Trophoblast cell (in vitro differentiated cells and primary cell): Measurements from ENCODE around the gene RAB44.
"Not testable (repeated sequence)": the region's sequence is repeated elsewhere in the genome, so short reads cannot be mapped to it uniquely, and the experiment has no call there.

Experiments
- DNase-seq, 2 donors: peaks; one replicate each; pipeline ENCODE4 v3.0.0-alpha.2; 2016
- H2AFZ ChIP-seq: 2 replicates; pipeline ENCODE4 v1.6.1; 2013; ENCODE audit warnings: low read length, moderate library complexity, mild to moderate bottlenecking; ENCODE audit not compliant: insufficient read depth, poor library complexity
- H2AK5ac ChIP-seq: 2 replicates; pipeline ENCODE4 v1.6.1; 2013; ENCODE audit warnings: mild to moderate bottlenecking, low read length
- H2BK120ac ChIP-seq: 2 replicates; pipeline ENCODE4 v1.6.1; 2013; ENCODE audit warnings: low read length, mild to moderate bottlenecking, moderate library complexity; ENCODE audit not compliant: insufficient read depth, poor library complexity
- H2BK12ac ChIP-seq: 2 replicates; pipeline ENCODE4 v1.6.1; 2013; ENCODE audit warnings: mild to moderate bottlenecking, low read length, moderate library complexity
- H2BK5ac ChIP-seq: 2 replicates; pipeline ENCODE4 v1.6.1; 2013; ENCODE audit warnings: low read length, low read depth, moderate library complexity, mild to moderate bottlenecking; ENCODE audit not compliant: poor library complexity
- H3K14ac ChIP-seq: 2 replicates; pipeline ENCODE4 v1.6.1; 2013; ENCODE audit warnings: mild to moderate bottlenecking, low read length
- H3K18ac ChIP-seq: 2 replicates; pipeline ENCODE4 v1.6.1; 2013; ENCODE audit warnings: mild to moderate bottlenecking, low read length
- H3K23ac ChIP-seq: 2 replicates; pipeline ENCODE4 v1.6.1; 2013; ENCODE audit warnings: low read length
- H3K27ac ChIP-seq: 2 replicates; pipeline ENCODE4 v1.5.1; 2013; ENCODE audit warnings: low read depth, mild to moderate bottlenecking, inconsistent platforms, low read length, moderate library complexity
- H3K27me3 ChIP-seq: 2 replicates; pipeline ENCODE4 v1.6.1; 2013; ENCODE audit warnings: inconsistent platforms, mild to moderate bottlenecking, low read length, moderate library complexity; ENCODE audit not compliant: insufficient read depth
- H3K36me3 ChIP-seq, 2 experiments: 1 replicate in 1 of 2; 2 replicates in 1 of 2; pipeline ENCODE4 v1.6.1; 2013; ENCODE audit warnings: low read length in 2 of 2, mild to moderate bottlenecking in 2 of 2, moderate library complexity in 1 of 2; ENCODE audit not compliant: insufficient read depth in 2 of 2, control insufficient read depth in 1 of 2
- H3K4ac ChIP-seq: 2 replicates; pipeline ENCODE4 v1.6.1; 2013; ENCODE audit warnings: low read depth, mild to moderate bottlenecking, low read length, moderate library complexity
- H3K4me1 ChIP-seq, 2 experiments: 1 replicate in 1 of 2; 2 replicates in 1 of 2; pipeline ENCODE4 v1.6.1; 2013; ENCODE audit warnings: low read length in 2 of 2, mild to moderate bottlenecking in 2 of 2, moderate library complexity in 1 of 2; ENCODE audit not compliant: insufficient read depth in 2 of 2, control insufficient read depth in 1 of 2
- H3K4me2 ChIP-seq: 2 replicates; pipeline ENCODE4 v1.6.1; 2013; ENCODE audit warnings: inconsistent platforms, mild to moderate bottlenecking, low read length, moderate library complexity
- H3K4me3 ChIP-seq: 2 replicates; pipeline ENCODE4 v1.5.1; 2013; ENCODE audit warnings: mild to moderate bottlenecking, low read depth, low read length, inconsistent platforms
- H3K79me1 ChIP-seq: one replicate; pipeline ENCODE4 v1.6.1; 2013; ENCODE audit warnings: low read length
- H3K79me2 ChIP-seq: 2 replicates; pipeline ENCODE4 v1.6.1; 2013; ENCODE audit warnings: low read length, mild to moderate bottlenecking; ENCODE audit not compliant: control insufficient read depth, insufficient read depth, poor library complexity
- H3K9ac ChIP-seq: 2 replicates; pipeline ENCODE4 v1.6.1; 2013; ENCODE audit warnings: mild to moderate bottlenecking, low read length
- H3K9me3 ChIP-seq: 2 replicates; pipeline ENCODE4 v1.6.1; 2013; ENCODE audit warnings: low read depth, mild to moderate bottlenecking, control low read depth, inconsistent platforms, low read length; ENCODE audit not compliant: insufficient read depth
- H4K12ac ChIP-seq: 2 replicates; pipeline ENCODE4 v1.6.1; 2013; ENCODE audit warnings: low read depth, mild to moderate bottlenecking, low read length, moderate library complexity
- H4K8ac ChIP-seq: 2 replicates; pipeline ENCODE4 v1.6.1; 2013; ENCODE audit warnings: low read depth, mild to moderate bottlenecking, low read length, moderate library complexity
- H4K91ac ChIP-seq: one replicate; pipeline ENCODE4 v1.6.1; 2013; ENCODE audit warnings: low read depth, mild to moderate bottlenecking, low read length, moderate library complexity
- WGBS: extraction: QIAGEN DNeasy Blood & Tissue Kit; methylation state at CpG from one replicate; pipeline ENCODE4 v1.1.7; 2013; ENCODE audit warnings: missing lambda C conversion rate; ENCODE audit not compliant: insufficient read length, insufficient coverage; ENCODE audit errors: extremely low coverage; 5-methylcytosine and 5-hydroxymethylcytosine counted together

The RAB44 gene

GRCh38 chr6:36722879-36723278, 25.3 kb downstream of the RAB44 start:
- Histone ChIP-seq H2BK12ac (no peak overlapping the region), H3K14ac (no peak overlapping the region), H3K4me2 (no peak overlapping the region), H4K91ac (no peak overlapping the region), H3K4ac (no peak overlapping the region), H3K27ac (no peak overlapping the region), H3K4me1 (peaks cover 3 to 4% of the 10 kb centered on the region in 2 experiments), H2BK5ac (no peak overlapping the region), H3K79me1 (no peaks in the 10 kb centered on the region), H3K9ac (no peak overlapping the region), H2AFZ (no peak overlapping the region), H4K8ac (no peak overlapping the region), H3K36me3 (no peaks in the 10 kb centered on the region), H3K23ac (no peak overlapping the region), H3K9me3 (no peaks in the 10 kb centered on the region), H3K27me3 (no peaks in the 10 kb centered on the region), H4K12ac (no peak overlapping the region), H3K79me2 (no peaks in the 10 kb centered on the region), H2BK120ac (no peak overlapping the region), H2AK5ac (no peak overlapping the region), H3K18ac (no peak overlapping the region), H3K4me3 (no peak overlapping the region)
- no peak for DNase-seq
- WGBS = no CpG with 5 or more reads among the region's 2 CpGs

DNA sequence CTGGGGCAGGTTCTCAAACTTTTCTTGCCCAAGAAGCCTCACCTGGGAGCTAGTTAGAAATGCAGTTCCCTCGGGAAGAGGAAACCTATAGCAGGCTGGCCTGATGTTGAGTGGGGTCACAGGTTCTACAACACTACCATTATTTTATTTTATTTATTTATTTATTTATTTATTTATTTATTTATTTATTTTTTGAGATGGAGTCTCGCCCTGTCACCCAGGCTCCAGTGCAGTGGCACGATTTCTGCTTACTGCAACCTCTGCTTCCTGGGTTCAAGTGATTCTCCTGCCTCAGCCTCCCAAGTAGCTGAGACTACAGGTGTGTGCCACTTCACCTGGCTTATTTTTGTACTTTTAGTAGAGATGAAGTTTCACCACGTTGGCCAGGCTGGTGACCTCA, 26.4 kb downstream of the RAB44 start:
- H2BK12ac ChIP-seq, H3K9ac ChIP-seq, DNase-seq, H4K91ac ChIP-seq, H3K4ac ChIP-seq, H3K9me3 ChIP-seq, H3K4me1 ChIP-seq, H4K12ac ChIP-seq, H3K36me3 ChIP-seq, H3K18ac ChIP-seq, H2AFZ ChIP-seq, H3K79me2 ChIP-seq, H3K4me3 ChIP-seq, H3K23ac ChIP-seq, H2BK5ac ChIP-seq, H3K14ac ChIP-seq, H3K27me3 ChIP-seq, H2AK5ac ChIP-seq, H3K27ac ChIP-seq, H2BK120ac ChIP-seq, H4K8ac ChIP-seq, H3K4me2 ChIP-seq, H3K79me1 ChIP-seq: not testable (repeated sequence)
- WGBS = no CpG with 5 or more reads among the region's 4 CpGs

GRCh38 chr6:36724514-36725390, 27.1 kb downstream of the RAB44 start:
- no CpG with 5 or more reads among the region's 13 CpGs for WGBS
- Histone ChIP-seq H3K9ac (no peak overlapping the region), H3K9me3 (no peaks in the 10 kb centered on the region), H2BK12ac (no peak overlapping the region), H2BK5ac (no peak overlapping the region), H3K79me1 (no peaks in the 10 kb centered on the region), H3K18ac (no peak overlapping the region), H2AK5ac (no peak overlapping the region), H2BK120ac (no peak overlapping the region), H3K4me2 (no peak overlapping the region), H3K23ac (no peak overlapping the region), H2AFZ (no peak overlapping the region), H3K36me3 (no peaks in the 10 kb centered on the region), H3K79me2 (no peaks in the 10 kb centered on the region), H3K4me1 (peaks cover 3 to 4% of the 10 kb centered on the region in 2 experiments), H4K12ac (no peak overlapping the region), H3K4me3 (no peak overlapping the region), H4K91ac (no peak overlapping the region), H3K4ac (no peak overlapping the region), H3K27me3 (no peaks in the 10 kb centered on the region), H3K14ac (no peak overlapping the region), H3K27ac (no peak overlapping the region), H4K8ac (no peak overlapping the region)
- DNase-seq = peak; percentile 78 to 90

DNA sequence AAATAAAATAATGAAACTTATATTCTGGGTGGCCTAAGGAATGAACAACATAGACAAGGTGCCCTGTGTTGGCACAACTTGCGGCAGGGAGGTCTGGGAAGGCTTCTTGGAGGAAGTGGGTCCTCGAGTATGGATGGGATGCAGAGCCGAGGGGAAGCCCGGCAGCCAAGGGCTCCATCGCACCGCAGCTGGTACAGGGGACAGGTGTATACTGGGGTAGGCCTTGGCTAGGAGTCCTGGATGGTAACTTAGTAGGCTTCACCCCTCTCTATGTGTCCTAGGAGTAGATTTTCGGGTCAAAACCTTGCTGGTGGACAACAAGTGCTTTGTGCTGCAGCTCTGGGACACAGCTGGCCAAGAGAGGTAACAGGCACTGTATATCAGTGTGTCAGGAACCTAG, 28.0 kb downstream of the RAB44 start:
- no peak overlapping the region for H3K18ac ChIP-seq
- no CpG with 5 or more reads among the region's 7 CpGs for WGBS
- no peaks in the 10 kb centered on the region for H3K9me3 ChIP-seq
- H3K27ac ChIP-seq = no peak overlapping the region
- no peak overlapping the region for H3K23ac ChIP-seq
- H2BK120ac ChIP-seq = no peak overlapping the region
- no peak overlapping the region for H4K12ac ChIP-seq
- no peak overlapping the region for H4K8ac ChIP-seq
- H2BK12ac ChIP-seq = no peak overlapping the region
- no peak overlapping the region for H2AK5ac ChIP-seq
- H3K14ac ChIP-seq = no peak overlapping the region
- no peaks in the 10 kb centered on the region for H3K27me3 ChIP-seq
- no peak for DNase-seq
- no peak overlapping the region for H3K4ac ChIP-seq
- H3K4me2 ChIP-seq = no peak overlapping the region
- H3K79me1 ChIP-seq = no peaks in the 10 kb centered on the region
- no peak overlapping the region for H3K9ac ChIP-seq
- no peak overlapping the region for H2AFZ ChIP-seq
- H4K91ac ChIP-seq = no peak overlapping the region
- no peaks in the 10 kb centered on the region for H3K79me2 ChIP-seq
- H3K4me1 ChIP-seq = peaks cover 3 to 4% of the 10 kb centered on the region in 2 experiments
- no peak overlapping the region for H2BK5ac ChIP-seq
- no peaks in the 10 kb centered on the region for H3K36me3 ChIP-seq
- no peak overlapping the region for H3K4me3 ChIP-seq
